CD4-positive, alpha-beta T cell treated with Interleukin-4 for 4 hours (primary cell): Measurements from ENCODE around the gene PERP.
"Not testable (repeated sequence)": the region's sequence is repeated elsewhere in the genome, so short reads cannot be mapped to it uniquely, and the experiment has no call there.

Experiments
- DNase-seq: peaks from one replicate; pipeline ENCODE4 v3.0.0-alpha.2; 2020

PERP gene

DNA sequence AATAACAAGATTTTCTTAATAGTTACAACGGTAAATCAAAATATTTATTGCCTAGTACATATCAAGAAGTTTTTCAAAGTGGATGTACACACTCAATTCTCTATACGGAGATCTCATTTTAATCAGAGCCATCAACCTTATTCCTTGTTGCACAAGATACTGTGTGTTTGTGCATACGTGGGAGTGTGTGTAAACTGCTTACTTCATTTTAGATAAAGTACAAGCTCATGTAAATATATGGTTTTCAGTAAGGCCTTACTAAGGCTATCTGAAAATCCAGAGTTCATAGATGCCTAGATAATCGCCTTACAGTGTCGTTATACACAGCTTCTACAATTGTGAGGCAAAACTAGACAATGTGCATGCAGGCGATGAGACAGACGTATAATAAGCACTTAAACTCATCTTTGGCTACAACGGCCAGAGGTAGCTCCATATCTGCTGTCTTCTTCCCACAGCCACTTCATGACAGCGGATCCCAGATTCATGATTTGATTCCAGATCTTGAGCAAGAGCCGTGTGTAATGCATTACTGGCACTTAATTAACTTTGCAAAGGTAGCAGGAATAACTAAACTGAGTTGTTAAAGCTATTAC is 2.5 kb downstream of the PERP start:
- DNase-seq: no peak

DNA sequence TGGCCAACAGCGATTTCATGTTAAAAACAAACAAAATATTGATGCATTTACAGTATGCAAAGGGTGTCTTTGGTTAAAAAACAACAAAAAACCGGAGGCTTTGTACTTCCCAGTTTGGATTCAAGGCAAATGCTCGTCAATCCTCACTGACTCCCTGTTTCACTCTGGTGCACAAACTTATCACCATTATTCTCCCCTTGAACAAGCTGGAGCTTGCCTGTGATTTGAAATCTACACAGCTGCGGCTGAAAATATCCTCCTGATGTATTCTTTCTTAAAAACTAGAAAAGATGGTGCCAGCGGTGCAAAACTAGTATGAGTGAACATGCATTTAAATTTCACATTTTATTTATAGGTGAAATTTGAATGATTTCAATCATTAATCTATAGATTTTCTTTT is 3.3 kb downstream of the PERP start:
- DNase-seq: no peak

GRCh38 chr6:138101946-138102731 is 5.1 kb downstream of the PERP start:
- no peak for DNase-seq

DNA sequence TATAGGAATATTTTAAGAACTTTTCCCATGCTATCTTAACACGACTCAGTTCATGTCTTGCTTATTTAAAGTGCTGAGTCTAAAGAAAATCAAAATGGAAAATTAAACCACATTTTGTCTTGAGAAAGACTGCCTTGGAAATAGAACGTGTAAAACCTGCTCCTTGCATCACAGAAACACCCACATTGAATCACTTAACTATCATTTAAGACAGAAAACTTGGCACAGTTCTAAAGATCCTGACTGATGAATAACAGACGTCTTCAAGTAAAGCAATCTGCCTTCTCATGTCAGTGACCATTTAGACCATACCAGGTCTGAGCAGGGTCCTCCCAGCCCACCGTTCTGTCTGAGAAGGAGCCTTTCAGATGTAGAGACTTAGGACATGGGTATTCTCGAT is 7.4 kb downstream of the PERP start:
- DNase-seq: no peak

DNA sequence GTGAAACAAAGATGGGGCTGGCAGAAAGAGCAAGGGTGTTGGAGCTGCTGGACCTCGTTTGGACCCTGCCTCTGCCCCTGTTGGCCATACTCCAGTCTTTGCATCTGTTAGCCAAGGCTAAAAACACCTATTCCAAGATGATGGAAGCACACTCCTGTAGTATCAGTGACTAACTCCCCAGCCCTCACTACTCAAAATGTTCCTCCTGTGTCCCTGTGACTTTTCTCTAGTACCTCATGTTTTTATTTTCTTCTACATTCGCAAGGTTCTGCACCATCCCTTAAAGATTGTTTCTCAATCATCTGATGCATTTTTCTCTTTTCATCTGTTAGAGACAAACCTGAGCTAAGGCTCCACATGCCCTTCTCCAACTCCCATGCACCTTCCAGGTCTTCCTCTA is 8.9 kb downstream of the PERP start:
- no peak for DNase-seq

DNA sequence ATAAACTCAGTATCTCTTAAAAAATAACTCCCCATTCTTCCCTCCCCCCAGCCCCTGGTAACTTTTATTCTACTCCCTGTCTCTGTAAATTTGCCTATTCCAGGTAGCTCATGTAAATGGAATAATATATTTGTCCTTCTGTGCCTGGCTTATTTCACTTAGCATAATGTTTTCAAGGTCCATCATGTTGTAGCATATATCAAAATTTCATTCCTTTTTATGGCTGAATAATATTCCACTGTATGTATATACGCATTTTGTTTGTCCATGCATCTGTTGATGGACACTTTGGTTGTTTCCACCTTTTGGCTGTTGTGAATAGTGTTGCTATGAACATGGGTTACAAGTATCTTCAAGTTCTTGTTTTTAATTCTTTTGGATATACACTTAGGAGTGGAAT is 13.0 kb downstream of the PERP start:
- DNase-seq: no peak

DNA sequence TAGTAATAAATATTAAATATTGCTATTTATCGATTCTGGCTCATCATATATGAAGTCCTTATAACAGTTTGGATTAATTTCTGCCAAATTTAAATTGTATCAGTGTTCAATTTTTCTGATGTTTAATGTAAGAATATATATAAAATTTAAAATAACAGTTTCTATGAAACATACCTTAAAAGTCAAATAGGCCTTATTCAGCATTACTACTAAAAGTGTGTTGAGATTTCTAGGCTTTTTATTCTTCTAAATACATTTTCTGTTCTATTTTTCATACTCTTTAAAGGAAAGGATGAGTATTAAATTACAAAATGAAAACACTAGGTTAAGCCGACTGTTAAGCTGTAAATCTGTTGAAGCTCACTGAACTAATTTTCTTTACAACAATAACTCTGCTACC is 13.6 kb downstream of the PERP start:
- DNase-seq: no peak

DNA sequence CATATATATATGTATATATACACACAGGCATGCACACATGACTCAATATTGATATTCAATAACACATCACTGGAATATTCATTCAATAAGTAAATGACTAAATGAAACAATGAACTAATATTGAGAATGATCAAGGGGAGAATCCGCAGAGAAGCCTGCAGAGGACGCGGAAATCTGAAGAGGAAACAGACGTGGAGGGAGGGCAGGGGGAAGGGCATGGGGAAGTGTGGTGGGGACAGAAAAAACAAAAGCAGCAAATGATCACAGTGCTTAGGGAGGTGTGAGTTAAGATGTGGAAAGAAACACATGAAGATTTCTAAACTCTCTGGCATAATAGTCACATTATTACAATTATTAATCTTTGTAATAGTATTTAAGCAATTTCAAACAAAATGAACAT is 14.5 kb downstream of the PERP start:
- DNase-seq: no peak

DNA sequence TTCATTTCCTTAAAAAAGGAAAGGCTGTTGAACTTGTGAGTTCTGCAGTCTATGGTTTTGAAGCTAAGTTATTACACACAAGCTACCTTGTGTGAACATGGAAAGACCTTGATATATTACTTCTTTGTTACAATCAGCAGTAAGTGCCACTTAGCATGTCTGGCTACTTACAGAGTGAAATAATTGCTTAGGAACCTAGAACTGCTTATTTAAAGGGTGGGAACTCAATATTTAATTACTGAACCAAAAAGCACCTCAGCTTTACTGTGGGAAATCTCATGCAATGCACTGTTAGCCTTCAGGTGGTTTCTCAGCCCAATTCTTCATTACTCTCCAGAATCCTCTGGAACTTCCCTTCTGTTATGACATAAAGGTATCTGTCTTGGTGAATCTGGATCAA is 17.9 kb downstream of the PERP start:
- DNase-seq: no peak

DNA sequence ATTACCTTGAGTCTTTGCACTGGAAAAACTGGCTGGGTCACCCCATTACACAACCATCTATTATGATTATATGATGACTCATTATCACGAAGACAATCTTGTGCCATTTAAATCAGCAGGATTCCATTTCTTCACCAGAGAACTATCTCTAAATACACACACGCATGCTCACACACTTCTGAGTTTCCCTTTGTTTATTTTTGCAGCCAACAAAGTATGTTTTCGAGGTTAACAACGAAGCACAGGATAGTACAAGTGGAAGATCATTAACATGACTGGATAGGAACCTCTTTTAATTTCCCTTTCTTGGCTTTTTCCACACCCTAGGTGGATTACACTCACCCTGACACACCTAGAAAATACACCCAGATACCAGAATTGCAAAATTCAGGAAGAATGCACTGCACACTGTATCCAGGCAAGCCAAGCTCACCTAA is 18.9 kb downstream of the PERP start:
- no peak for DNase-seq

GRCh38 chr6:138087593-138088325 is 19.5 kb downstream of the PERP start:
- no peak for DNase-seq

DNA sequence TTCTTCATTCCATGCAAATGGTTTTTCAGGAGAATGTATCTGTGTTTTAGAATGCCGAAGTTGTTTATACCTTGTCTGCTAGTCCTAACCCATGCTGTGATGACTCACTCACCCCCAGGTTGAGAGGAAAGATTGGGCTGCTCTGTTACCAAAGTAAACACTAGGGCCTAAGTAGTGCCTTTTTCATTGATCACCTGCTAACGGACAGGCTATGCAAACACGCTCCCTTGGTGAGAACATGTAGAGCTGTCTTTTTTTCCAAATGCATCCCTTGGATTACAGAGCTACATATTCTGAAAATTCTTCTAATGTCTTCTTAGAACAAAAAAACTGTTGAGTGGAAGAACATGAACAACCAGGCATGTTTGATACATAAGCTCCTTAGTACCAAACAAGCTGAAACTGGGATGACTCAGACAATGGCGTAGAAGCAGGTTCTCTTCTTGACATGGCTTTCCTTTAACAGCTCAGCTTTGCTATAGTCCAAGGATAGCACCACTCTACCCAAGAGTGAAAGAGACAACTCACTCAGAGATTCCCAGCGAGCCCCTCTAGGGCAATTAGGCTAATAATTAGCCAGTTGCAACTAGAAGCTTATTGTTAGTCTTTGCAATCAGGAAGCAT is 20.5 kb downstream of the PERP start:
- DNase-seq: no peak

- no peak for DNase-seq
Observed at GRCh38 chr6:138085839-138086222, 21.4 kb downstream of the PERP start.

DNA sequence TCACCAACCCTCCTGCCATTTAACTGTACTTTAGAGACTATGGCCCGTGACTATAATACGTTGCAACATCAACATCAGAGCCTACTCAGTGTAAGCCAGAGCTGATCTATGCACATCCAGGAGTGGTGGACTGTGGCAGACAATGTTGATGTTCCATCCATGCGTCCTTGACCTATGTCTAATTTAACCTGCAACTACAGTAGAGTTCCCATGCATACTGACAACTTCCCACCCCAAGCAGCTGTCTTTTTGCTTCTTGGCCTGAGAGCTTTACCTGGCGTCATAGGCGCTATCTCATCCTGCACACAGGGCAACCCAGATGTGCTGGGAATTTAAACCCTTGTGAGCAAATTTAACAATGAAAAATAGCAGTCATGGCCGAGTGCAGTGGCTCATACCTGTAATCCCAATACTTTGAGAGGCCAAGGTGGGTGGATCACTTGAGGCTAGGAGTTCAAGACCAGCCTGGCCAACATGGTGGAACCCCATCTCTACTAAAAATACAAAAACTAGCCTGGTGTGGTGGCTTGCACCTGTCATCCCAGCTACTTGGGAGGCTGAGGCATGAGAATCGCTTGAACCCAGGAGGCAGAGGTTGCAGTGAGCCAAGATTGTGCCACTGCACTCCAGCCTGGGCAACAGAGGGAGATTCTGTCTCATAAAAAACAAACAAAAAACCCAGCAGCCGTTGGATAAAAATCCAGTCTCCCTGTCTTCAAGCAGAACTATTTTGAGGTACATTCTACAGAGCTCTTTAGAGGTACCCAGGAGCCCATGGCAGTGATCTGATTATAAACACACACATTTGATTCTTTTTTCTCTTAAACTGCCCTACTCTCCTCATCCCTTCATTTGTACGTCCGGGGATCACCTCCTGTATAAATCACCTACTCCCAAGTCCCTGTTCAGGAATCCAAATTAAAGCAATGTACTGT is 22.0 kb downstream of the PERP start:
- DNase-seq: no peak

GRCh38 chr6:138082232-138082631 is 25.0 kb downstream of the PERP start:
- DNase-seq: no peak

GRCh38 chr6:138079556-138079955 is 27.7 kb downstream of the PERP start:
- DNase-seq: not testable (repeated sequence)

GRCh38 chr6:138078491-138078890 is 28.7 kb downstream of the PERP start:
- DNase-seq: no peak

DNA sequence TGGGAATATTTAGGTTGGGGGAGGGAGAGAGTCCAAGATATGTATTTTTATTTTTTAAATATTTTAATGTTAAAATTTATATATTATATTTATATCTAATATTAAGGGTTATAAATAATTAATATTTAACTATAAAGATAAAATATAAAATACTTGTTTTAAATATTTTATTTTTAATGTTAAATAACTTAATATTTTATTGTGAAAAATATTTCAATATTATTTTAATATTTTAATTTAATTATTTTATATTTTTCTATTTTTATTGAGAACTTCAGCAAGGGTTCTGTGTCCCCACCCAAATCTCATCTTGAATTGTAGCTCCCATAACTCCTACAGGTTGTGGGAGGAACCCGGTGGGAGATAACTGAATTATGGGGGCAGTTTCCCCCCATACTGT is 34.0 kb downstream of the PERP start:
- DNase-seq: no peak

GRCh38 chr6:138063726-138064125 is 43.5 kb downstream of the PERP start:
- DNase-seq: no peak

DNA sequence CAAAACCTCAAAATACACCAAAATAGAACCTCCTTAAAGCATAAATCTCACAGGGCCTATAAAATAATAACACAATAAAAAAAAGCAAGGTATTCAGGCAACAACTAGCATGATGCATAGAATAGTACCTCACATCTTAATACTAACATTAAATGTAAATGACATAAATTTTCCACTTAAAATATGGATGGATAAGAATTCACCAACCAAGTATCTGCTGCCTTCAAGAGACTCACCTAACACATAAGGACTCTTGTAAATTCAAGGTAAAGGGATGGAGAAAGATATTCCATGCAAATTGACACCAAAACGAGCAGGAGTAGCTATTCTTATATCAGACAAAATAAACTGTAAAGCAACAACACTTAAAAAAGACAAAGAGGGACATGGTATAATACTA is 52.2 kb downstream of the PERP start:
- DNase-seq: no peak

GRCh38 chr6:138052783-138053182 is 54.4 kb downstream of the PERP start:
- DNase-seq: no peak

DNA sequence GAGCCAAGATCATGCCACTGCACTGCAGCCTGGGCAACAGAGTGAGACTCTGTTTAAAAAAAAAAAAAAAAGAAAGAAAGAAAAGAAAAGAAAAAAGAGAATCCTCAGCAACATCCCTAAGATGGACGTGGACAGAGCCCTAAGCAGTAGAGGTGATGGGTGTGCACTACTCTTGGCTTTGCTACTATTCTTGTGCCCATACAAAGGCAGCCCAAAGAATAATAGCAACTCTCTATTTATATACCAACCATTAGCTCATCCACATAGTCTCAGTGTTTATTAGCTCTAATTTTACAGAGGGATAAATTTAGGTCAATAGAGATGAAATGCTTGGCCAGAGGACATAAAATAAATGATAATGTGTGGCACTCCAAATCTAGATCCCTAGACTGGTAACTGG is 62.2 kb downstream of the PERP start:
- DNase-seq: no peak

DNA sequence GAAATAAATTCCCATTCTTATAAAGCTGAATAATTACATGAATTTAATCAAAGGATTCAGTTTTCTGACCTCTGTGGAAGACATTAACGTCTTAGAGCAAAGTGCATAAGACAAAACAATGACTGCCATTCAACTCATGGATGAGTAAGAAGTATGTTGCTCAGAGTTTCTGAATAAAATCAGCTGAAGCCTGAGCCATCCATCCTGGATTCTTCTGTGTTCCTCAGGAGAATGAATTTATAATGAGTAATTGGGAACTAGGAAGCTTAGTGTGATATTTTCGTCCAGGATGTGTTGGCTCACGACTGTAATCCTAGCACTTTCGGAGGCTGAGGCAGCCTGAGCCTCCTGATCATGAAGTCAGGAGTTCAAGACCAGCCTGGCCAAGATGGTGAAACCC is 62.8 kb downstream of the PERP start:
- no peak for DNase-seq
